HG03342 (cell line): ENCODE data around the gene ZBBX.

Experiments
- ATAC-seq: cut with Tn5 transposase; IDR thresholded peaks from one replicate; pipeline ENCODE4 v1.9.1; 2021; ENCODE audit warnings: mild to moderate bottlenecking, moderate library complexity; ENCODE audit not compliant: unreplicated experiment

ZBBX gene

DNA sequence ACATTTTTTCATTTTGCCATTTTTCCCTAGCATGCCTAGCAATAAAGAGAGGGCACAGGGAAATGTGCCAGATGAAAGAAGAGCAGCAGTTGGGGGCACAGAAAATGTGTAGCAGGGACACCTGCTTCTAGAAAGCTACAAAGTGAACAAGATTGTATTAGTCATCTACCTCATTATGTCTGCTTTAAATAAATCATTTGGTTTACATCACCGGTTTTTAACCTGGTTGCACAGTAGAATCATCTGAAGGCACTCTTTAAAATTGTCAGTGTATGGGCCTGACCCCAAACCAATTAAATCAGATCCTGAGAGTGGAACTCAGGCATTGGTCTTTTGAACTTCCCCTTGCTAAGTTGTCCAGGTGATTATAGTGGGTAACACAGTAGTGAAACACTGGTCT, 73.8 kb downstream of the ZBBX start:
- no peak for ATAC-seq

DNA sequence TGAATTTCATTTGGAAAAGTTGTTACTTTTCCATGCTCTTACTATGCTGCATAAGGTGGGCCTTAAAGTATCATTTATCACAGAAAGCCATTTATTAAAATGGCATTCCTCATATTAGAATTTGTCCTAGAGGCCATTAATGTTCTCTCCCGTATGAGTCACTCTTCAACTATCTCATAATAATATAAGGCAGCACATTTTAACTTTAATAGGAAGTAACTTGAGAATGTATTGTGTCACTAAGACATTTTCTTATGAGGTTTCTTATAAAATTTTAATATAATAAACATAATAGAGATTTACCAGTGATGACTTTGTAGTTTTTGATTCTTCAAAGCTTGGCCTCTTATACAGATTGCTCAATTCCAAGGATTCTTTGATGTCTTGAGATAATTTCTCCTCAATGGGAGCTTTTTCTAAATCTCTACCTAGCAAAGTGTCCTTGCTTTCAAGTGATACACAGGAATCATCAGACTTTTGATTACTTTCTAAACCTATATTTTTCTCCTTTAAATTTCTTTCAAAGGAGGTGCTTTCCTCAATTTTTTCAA, 74.7 kb downstream of the ZBBX start:
- ATAC-seq, result no peak

DNA sequence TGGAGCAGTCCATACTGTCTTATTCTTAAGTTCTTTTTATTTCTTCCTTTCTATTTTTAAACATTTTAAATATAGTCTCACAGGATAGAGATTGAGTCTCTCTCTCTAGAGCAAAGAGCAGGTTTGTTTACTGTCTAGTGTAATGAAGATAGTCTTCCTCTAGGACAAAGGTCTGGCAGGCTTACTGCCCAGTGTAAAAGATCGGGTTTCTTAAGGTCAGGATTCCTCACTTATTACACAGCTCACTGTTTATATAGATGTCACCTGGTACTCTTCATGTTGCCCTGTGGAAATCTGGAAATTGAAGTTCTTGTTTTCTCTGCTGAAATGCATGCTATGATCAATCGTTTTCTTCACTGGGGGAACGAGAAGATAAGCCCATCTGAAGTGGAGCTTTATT, 76.0 kb downstream of the ZBBX start:
- no peak for ATAC-seq

DNA sequence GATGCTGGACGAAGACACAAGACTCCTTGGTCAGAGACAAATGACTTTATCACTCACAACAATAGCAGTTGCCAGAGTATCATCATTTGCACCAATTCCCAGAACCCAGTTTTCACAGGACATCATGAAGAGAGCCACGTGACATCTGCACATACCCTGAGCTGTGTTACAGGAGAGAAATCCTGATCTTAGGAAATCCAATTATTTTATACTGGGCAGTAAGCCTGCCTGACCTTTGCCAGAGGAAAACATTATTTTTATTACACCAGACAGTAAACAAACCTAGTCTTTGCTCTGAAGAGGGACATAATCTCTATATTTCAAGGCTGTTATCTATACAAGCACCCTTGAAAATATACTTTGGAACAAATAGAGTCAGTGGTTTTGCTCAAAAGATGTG, 77.4 kb downstream of the ZBBX start:
- no peak for ATAC-seq

DNA sequence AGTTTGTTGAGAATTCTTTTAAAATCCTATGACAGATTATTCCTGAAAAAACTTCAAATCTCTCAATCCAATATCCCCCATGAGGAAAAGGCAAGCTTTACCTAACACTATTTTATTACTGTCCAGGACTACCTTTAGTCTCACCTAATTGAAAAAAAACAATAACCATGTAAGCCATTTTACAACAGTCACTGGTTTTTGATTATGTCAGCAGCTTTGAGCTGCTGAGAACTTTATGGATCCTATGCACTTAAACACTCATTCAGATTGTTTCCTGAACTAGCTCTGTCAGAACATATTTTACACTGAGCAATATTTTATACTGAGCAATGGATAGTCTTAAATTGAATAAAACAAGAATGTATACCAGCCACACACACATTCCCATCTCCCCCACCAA, 79.9 kb downstream of the ZBBX start:
- no peak for ATAC-seq

DNA sequence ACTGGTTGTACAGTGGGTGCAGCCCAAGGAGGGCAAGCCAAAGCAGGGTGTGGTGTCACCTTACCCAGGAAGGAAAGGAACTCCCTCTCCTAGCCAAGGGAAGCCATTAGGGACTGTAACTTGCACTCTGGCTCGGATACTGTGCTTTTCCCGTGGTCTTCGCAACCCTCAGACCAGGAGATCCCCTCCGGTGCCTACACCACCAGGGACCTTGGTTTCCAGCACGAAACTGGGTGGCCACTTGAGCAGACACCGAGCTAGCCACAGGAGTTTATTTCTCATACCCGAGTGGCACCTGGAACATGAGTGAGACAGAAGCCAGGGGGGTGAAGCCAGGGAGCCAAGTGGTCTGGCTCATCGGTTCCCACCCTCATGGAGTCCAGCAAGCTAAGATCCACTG, 90.7 kb downstream of the ZBBX start:
- ATAC-seq, result no peak

DNA sequence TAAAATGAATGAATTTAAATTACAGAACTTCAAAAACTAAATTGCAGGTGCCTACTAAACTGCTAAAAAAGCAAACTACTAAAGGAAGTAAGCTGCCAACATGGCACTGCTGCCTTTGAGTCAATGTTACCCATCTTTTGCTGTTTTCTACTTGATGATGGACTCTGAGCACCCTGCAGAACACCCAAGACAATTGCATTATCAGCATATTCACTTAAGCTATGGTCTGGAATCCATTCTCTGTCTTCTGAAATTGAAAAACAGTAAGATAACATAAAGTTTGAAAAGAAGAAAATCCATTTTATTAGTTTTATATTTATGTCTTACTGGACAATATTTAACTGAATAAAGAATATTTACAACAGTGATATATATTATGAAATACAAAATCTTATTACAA, 91.4 kb downstream of the ZBBX start:
- ATAC-seq, result no peak

DNA sequence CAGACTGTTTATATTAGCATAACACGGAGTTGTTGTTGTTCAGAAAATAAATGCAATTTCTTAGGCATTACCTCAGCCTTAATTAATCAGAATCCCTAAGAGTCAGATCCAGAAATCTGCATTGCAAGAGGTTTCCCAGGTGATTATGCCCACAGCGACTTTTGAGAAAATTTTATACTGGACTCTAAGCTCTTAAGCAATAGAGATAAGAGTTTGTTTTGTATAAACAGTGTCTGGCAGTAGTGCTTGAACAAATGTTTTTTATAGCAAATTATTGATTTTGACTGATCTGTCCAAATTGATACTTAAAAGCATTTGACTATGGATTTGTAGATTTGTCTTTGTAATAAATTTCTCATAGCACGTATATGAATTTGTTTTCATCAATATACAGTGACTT, 92.8 kb downstream of the ZBBX start:
- ATAC-seq, result no peak

DNA sequence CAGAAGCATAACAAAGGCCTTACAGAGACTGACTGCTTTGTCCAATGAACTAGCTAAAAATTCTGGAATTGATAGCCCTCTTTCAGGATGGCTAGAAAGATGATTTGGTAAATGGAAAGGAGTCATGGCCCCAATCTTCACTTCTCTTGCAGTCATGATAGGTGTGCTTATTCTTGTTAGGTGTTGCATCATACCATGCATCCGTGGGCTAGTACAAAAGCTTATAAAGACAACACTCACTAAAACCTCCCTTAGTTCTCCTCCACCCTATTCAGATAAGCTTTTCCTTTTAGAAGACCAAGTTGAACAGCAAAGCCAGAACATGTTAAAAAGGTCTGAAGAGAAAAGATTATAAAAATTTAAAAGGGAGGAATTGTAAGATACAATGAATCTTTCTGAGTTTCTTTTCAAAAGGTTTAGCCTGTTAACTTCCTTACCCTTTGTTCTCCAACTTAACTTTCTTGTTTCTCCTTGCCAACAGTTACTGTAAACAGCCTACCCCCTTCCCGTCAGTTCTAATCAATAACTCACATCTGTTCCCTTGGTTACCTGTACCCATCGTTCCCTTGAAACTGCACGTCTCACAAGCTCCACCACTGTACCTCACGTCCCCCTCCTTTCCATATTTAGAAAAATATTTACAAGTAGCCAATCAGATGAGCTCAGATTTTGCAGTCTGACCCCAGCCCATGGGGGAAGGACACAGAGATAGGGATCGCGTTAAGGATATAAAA, 105.8 kb downstream of the ZBBX start:
- no peak for ATAC-seq

DNA sequence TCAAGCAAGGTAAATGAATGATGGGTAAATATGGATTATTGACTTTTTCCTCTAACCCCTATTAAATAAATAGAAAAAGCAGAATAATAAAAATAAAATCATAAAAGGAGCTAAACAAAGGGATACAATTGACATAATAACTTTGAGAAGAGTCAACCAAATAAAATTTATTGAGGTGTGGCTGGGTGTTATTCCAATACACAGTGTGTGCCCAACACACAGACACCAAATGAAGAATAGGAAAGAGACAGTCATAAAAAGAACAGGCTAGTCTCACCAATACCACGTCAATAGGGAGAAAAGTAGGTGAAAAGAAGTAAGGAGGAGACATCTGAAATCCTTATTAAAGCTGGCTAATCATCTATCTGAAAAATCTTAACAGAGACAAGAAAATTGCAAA, 127.1 kb downstream of the ZBBX start:
- ATAC-seq, result no peak

DNA sequence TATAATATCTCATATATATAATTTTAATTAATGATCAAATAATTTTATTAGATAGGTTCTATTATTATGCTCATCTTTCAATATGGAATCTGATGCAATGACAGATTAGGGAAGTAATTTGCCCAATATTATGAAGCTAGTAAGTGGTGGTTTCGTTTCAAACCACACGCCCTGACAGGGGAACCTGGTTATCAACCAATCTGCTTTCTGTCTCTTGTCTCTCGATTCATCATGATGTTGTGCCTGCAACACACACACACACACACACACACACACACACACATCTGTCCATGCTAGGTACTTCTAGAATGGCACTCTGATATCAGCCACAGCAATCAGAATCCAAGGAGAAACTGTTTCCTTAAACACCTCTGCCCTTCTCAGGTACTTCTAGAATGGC, 128.4 kb downstream of the ZBBX start:
- ATAC-seq, result no peak

DNA sequence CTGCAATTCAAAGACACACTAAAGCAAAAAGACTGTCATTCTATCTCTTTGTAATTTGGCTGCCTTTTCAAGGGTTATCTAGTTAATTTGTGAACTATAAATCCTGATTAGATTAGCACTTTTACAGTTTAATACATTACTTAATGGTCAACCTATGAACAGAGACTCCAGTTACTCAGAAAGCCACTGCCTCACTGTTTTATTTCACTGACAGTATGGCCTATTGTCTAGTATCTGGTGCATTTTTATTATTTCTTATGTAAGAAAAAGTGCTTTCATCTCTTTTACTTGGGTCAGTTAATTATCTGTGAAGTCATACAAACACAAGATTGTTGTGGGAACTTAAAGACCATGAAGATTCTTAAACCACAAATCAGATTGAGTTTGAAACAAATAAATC, 133.8 kb downstream of the ZBBX start:
- ATAC-seq, result no peak

DNA sequence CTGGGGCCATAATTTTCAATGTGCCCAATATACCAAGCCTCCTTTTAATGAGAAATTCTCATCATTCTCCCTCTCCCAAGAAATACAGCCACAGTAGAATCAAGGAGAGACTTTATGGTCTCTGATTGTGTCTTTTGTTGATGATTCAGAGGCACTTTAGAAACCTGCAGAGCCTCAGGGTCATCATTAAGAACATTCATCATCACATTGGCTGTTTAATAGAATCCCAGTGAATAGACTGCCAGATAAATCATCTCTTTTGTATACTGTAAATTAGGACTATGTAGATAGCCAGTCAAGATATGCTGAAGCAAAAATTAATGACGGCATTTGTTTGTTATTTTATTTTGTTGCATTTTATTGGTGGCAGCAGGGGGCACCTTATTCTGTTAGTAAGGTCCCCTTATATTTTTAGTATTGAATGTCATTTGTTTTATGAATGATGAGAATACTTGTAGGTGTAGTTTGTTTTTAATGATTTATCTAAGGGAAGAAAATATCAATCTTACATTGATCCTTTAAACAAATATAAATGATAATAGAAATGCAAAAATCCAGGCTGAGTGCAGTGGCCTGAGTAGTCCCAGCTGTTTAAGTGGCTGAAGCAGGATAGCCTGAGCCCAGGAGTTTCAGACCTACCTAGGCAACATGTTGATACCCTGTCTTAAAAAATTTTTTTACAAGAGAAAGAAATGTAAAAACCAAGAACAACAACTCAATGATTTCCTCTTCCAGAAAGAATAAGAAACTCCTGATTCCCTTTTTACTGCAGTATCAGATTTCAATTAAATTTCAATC, 138.8 kb downstream of the ZBBX start:
- no peak for ATAC-seq

DNA sequence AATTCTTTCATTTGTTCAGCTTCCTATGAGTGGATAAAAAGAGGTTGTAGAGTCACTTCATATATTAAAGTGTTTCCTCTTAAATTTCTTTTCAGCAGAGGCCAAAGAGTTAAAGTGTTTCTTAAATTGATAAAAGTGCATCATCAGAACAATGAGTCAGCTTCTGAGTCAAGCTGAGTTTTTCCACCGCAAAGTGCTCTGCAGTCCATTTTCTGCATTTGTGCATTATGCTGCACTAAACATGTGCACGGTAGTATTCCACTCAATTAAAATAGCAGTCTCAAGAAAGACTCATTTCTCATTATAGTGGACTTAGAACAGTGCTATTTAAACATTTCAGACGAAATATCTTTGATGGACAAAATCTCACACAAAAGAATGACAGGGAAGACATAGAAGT, 152.0 kb downstream of the ZBBX start:
- no peak for ATAC-seq

DNA sequence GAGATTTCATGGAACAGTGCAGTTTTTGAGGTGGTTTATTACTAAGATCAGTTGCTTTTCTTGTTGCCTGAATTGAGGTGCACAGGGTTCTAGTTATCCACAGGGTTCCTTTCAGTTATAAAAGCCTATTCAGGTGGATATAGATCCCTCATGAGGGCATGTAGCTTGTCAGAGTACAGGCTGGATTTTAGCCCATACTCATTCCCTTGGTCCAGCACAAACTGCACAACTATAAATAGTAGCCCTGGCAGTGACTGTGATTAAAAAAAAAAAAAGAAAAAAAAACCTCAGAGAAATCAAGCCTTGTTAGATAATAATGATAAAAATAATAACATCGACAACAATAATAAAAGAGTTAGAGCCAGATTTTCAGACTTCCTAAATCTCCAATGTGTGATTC, 154.3 kb downstream of the ZBBX start:
- no peak for ATAC-seq

DNA sequence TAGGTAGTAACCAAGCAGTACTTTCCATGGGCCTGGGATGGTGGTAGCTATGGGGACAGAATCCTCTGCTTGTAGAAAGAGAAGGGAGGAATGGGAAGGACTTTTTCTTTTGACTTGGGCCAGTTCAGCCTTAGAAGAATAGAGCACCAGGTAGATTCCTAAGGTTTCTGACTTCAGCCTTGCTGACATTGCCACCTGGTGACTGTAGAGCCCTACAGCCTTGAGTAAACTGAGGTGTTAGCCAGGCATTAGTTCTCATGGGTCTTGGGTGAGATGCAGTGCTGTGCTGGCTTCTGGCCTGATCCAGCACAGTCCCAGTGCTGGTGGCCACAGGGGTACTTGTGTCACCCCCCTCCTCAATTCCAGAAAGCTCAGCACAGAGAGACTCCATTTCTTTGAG, 171.1 kb downstream of the ZBBX start:
- no peak for ATAC-seq

DNA sequence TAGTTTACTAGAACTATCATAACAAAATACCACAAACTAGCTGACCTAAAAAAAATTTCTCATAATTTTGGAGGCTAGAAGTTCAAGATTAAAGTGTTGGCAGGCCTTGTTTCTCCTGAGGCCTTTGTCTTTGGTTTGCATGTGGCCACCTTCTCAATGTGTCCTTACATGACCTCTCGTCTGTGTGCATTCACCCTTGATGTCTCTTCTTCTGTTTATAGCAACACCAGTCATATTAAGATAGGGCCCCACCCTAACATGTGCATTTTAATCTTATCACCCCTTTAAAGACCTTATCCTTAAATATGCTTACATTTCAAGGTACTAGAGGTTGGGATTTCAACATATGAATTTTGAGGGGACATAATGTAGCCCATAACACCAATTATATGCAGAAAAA, 177.0 kb downstream of the ZBBX start:
- no peak for ATAC-seq

DNA sequence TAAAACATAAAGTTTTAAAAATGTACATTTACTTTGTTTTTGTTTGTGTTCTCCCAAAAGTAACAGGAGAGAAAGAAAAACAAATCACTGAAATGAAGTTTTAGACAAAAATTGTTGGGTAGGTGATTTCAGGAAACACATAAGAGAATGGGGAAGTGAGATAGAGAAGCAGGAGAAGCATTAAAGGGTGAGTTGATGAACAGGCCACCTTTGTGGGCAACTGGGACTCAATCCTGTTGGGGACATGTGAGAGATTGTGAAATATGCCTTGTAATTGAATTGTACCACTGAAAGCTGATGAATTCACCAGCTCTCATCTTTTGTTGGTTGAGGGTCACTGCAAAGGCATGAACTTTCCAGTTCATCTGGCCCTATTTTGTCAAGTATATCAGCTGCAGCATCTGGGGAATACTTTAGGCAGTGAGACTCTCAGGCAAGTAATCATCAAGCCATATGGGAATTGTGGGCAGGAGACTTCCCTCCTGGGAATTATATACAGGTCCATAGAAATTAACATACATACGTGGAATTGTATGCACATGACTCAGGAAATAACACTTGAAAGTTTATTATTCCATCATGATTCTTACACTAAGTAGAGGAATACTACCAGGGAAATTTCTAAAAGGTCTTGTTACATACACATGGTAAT, 181.0 kb downstream of the ZBBX start:
- ATAC-seq, result no peak
